ENCODE results near the gene KRTAP13-1. TPM values are rescaled to one million over a fixed set of nuclear protein-coding genes. Genes with fewer than 3 reads are reported as not detected.

KRTAP13-1 gene
- total and polyA plus RNA-seq, 4 donors = not detected

GRCh38 chr21:30425826-30426225 lies 30.0 kb downstream of the KRTAP13-1 start, which contains the start of gene KRTAP13-3:
Gene KRTAP13-3, minus strand, starts transcription at chr21:30425926. Its CDS starts 14 bp downstream, at chr21:30425912.
- WGBS = 68% methylated on average over 5 of the region's 5 CpGs

DNA sequence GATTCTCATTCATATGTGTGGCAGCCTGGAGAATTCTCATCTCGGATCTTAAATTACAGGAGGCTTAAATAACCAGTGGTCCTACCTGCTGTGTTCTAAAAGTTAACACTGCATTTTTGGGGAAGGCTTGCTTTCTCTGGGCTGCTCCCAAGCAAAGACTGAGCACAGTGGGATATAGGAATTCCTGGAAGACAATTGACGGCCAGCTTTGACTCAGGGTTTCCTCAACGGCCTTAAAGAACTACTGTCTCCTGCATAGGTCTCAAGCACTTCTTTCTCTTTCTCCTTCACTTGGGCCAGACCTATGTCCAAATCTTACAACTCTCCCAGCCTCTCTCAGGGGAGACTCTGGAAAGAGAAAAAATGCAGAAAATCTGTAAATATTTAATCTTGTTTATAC lies 30.9 kb downstream of the KRTAP13-1 start:
- H3K36me3 ChIP-seq (ENCODE audit: control insufficient read depth in 4 of 4, insufficient read depth in 3 of 4, low read depth in 1 of 4, low read length in 3 of 4) = no peaks in the 10 kb centered on the region
- no peaks in the 10 kb centered on the region for H3K4me1 ChIP-seq (ENCODE audit: control insufficient read depth in 4 of 4, insufficient read depth in 4 of 4, low read length in 3 of 4)
- TF ChIP-seq RAD21 (IDR thresholded peaks at IDR 0.05) (no peak), NR2F2 (IDR thresholded peaks at IDR 0.05) (no peak)
- H3K27ac ChIP-seq (ENCODE audit: low read depth in 1 of 2, low read length in 2 of 2) = no peak overlapping the region
- 42% methylated on average over 3 of the region's 3 CpGs for WGBS
- no peak overlapping the region for H3K9ac ChIP-seq (ENCODE audit: low read depth in 1 of 2, low read length in 2 of 2)
- no peak for DNase-seq (ENCODE audit: low spot score)
- no peaks in the 10 kb centered on the region for H3K27me3 ChIP-seq (ENCODE audit: control insufficient read depth in 4 of 4, insufficient read depth in 4 of 4, low read length in 3 of 4)
- no peaks in the 10 kb centered on the region for H3K9me3 ChIP-seq (ENCODE audit: control insufficient read depth in 4 of 4, low read length in 3 of 4)
- no peak overlapping the region for H3K4me3 ChIP-seq (ENCODE audit: low read depth in 1 of 3, low read length in 3 of 3)

More at GRCh38 chr21:30425826-30426225, 30.0 kb downstream of the KRTAP13-1 start, which contains the start of gene KRTAP13-3:
- no peaks in the 10 kb centered on the region for H3K36me3 ChIP-seq (ENCODE audit: control insufficient read depth in 4 of 4, insufficient read depth in 3 of 4, low read depth in 1 of 4, low read length in 3 of 4)
- no peaks in the 10 kb centered on the region for H3K9me3 ChIP-seq (ENCODE audit: control insufficient read depth in 4 of 4, low read length in 3 of 4)
- no peak for DNase-seq (ENCODE audit: low spot score)
- H3K4me1 ChIP-seq (ENCODE audit: control insufficient read depth in 4 of 4, insufficient read depth in 4 of 4, low read length in 3 of 4) = no peaks in the 10 kb centered on the region
- H3K9ac ChIP-seq (ENCODE audit: low read depth in 1 of 2, low read length in 2 of 2) = no peak within 1 kb of the TSS
- H3K4me3 ChIP-seq (ENCODE audit: low read depth in 1 of 3, low read length in 3 of 3) = no peak within 1 kb of the TSS
- H3K27me3 ChIP-seq (ENCODE audit: control insufficient read depth in 4 of 4, insufficient read depth in 4 of 4, low read length in 3 of 4) = no peaks in the 10 kb centered on the region
- no peak for TF ChIP-seq HNF4A (conservative IDR thresholded peaks at IDR 0.05)
- TF ChIP-seq EGR1 (IDR thresholded peaks at IDR 0.05; ENCODE audit: low read depth in 2 of 2) = no peak
- TF ChIP-seq FOXA1 (IDR thresholded peaks at IDR 0.05) = no peak
- no peak for TF ChIP-seq GABPA (IDR thresholded peaks at IDR 0.05 in 1 of 2, conservative IDR thresholded peaks at IDR 0.05 in 1 of 2)
- TF ChIP-seq, protein P1, sequence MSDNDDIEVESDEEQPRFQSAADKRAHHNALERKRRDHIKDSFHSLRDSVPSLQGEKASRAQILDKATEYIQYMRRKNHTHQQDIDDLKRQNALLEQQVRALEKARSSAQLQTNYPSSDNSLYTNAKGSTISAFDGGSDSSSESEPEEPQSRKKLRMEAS (IDR thresholded peaks at IDR 0.05) = no peak
- no peak for TF ChIP-seq ATF3 (IDR thresholded peaks at IDR 0.05)
- TF ChIP-seq, protein P2, sequence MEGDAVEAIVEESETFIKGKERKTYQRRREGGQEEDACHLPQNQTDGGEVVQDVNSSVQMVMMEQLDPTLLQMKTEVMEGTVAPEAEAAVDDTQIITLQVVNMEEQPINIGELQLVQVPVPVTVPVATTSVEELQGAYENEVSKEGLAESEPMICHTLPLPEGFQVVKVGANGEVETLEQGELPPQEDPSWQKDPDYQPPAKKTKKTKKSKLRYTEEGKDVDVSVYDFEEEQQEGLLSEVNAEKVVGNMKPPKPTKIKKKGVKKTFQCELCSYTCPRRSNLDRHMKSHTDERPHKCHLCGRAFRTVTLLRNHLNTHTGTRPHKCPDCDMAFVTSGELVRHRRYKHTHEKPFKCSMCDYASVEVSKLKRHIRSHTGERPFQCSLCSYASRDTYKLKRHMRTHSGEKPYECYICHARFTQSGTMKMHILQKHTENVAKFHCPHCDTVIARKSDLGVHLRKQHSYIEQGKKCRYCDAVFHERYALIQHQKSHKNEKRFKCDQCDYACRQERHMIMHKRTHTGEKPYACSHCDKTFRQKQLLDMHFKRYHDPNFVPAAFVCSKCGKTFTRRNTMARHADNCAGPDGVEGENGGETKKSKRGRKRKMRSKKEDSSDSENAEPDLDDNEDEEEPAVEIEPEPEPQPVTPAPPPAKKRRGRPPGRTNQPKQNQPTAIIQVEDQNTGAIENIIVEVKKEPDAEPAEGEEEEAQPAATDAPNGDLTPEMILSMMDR (IDR thresholded peaks at IDR 0.05; ENCODE audit: low read depth, low read length, missing input control) = no peak
- no peak for TF ChIP-seq RXRA (IDR thresholded peaks at IDR 0.05)
- TF ChIP-seq FOXA2 (IDR thresholded peaks at IDR 0.05) = no peak
- TF ChIP-seq NR2F2 (IDR thresholded peaks at IDR 0.05) = no peak
- TF ChIP-seq HNF4G (IDR thresholded peaks at IDR 0.05) = no peak
- no peak for TF ChIP-seq RAD21 (IDR thresholded peaks at IDR 0.05)
- no peak within 1 kb of the TSS for H3K27ac ChIP-seq (ENCODE audit: low read depth in 1 of 2, low read length in 2 of 2)

GRCh38 chr21:30430170-30430655 lies 34.4 kb downstream of the KRTAP13-1 start, which contains the start of gene KRTAP13-4:
Gene KRTAP13-4, plus strand, starts transcription at chr21:30430220. Its CDS starts 56 bp downstream, at chr21:30430276.
- 73% methylated on average over 9 of the region's 9 CpGs for WGBS

More at GRCh38 chr21:30430170-30430655, 34.4 kb downstream of the KRTAP13-1 start, which contains the start of gene KRTAP13-4:
- no peaks in the 10 kb centered on the region for H3K36me3 ChIP-seq (ENCODE audit: control insufficient read depth in 4 of 4, insufficient read depth in 3 of 4, low read depth in 1 of 4, low read length in 3 of 4)
- TF ChIP-seq, protein P2 (IDR thresholded peaks at IDR 0.05; ENCODE audit: low read depth, low read length, missing input control) = no peak
- TF ChIP-seq FOXA2 (IDR thresholded peaks at IDR 0.05) (no peak), TAF1 (conservative IDR thresholded peaks at IDR 0.05) (no peak), JUND (IDR thresholded peaks at IDR 0.05) (no peak), HNF4A (conservative IDR thresholded peaks at IDR 0.05) (no peak)
- H3K27me3 ChIP-seq (ENCODE audit: control insufficient read depth in 4 of 4, insufficient read depth in 4 of 4, low read length in 3 of 4) = peaks cover 0 to 3% (median 0%) of the 10 kb centered on the region in 4 donors
- no peaks in the 10 kb centered on the region for H3K4me1 ChIP-seq (ENCODE audit: control insufficient read depth in 4 of 4, insufficient read depth in 4 of 4, low read length in 3 of 4)
- H3K4me3 ChIP-seq (ENCODE audit: low read depth in 1 of 3, low read length in 3 of 3) = no peak within 1 kb of the TSS
- H3K27ac ChIP-seq (ENCODE audit: low read depth in 1 of 2, low read length in 2 of 2) = no peak within 1 kb of the TSS
- no peak for DNase-seq (ENCODE audit: low spot score)
- no peaks in the 10 kb centered on the region for H3K9me3 ChIP-seq (ENCODE audit: control insufficient read depth in 4 of 4, low read length in 3 of 4)
- no peak within 1 kb of the TSS for H3K9ac ChIP-seq (ENCODE audit: low read depth in 1 of 2, low read length in 2 of 2)
